Endothelial cell of umbilical vein (primary cell): ENCODE results near the gene SARS1. TPM values are rescaled to one million over a fixed set of nuclear protein-coding genes. Genes with fewer than 3 reads are reported as not detected.

Experiments
- BruUV-seq: library from RNA; stranded (reverse); fragments of 400-500 nt; replicated peaks from 2 replicates; lab custom pipeline; 2021; lab: Mats Ljungman, UMichigan
- CTCF ChIA-PET: fragments of 300-600, 350-600 bp; sonication (Branson Sonifier 250); formaldehyde crosslinking; loops from one replicate; lab custom pipeline; 2021; ENCODE audit warnings: antibody characterized with exemption, inconsistent platforms; lab: Charles Lee
- POLR2A ChIA-PET: fragments of 300-600, 350-600 bp; sonication (Branson Sonifier 250); formaldehyde crosslinking; loops from one replicate; lab custom pipeline; 2021; ENCODE audit warnings: antibody characterized with exemption, inconsistent platforms; lab: Charles Lee
- DNase-seq: peaks from one replicate; pipeline ENCODE4 v3.0.0-alpha.2; 2011; ENCODE audit warnings: low read depth, low spot score
- FAIRE-seq: peaks from 2 replicates; lab custom pipeline; 2011; peaks lifted over from hg19 to GRCh38; lab: Jason Lieb, UNC
- H2AFZ ChIP-seq: 2 replicates; pipeline ENCODE4 v1.6.0; 2012; ENCODE audit warnings: low read depth, low read length, control low read depth, inconsistent platforms
- H3K27ac ChIP-seq: 2 replicates; pipeline ENCODE4 v1.5.1; 2011; ENCODE audit warnings: low read depth, mild to moderate bottlenecking, control low read depth, low read length, moderate library complexity; ENCODE audit not compliant: insufficient read depth
- H3K27me3 ChIP-seq, 2 experiments: 2 replicates each; pipeline versions ENCODE4 v1.6.0 to v1.6.1; 2011; ENCODE audit warnings: low read length in 2 of 2, mixed read lengths in 1 of 2; ENCODE audit not compliant: control insufficient read depth in 2 of 2, insufficient read depth in 2 of 2
- H3K36me3 ChIP-seq, 2 experiments: 2 replicates in 1 of 2; 3 replicates in 1 of 2; pipeline ENCODE4 v1.5.1; 2011; ENCODE audit warnings: low read length in 2 of 2, mild to moderate bottlenecking in 1 of 2, moderate library complexity in 1 of 2; ENCODE audit not compliant: control insufficient read depth in 2 of 2, insufficient read depth in 2 of 2; ENCODE audit errors: extremely low read depth in 1 of 2
- H3K4me1 ChIP-seq: 3 replicates; pipeline ENCODE4 v1.5.1; 2011; ENCODE audit warnings: mild to moderate bottlenecking, low read length; ENCODE audit not compliant: control insufficient read depth, insufficient read depth; ENCODE audit errors: extremely low read depth
- H3K4me2 ChIP-seq: 2 replicates; pipeline ENCODE4 v1.6.1; 2011; ENCODE audit warnings: low read length, control low read depth, mixed read lengths; ENCODE audit not compliant: insufficient read depth
- H3K4me3 ChIP-seq, 3 experiments: fragments of 200-600 bp in 1 of 3; sonication (generic), shearing (Covaris generic) in 1 of 3; replicated peaks in 1 of 3; 2 replicates each; pipeline ENCODE4 v1.5.1; 2011 to 2016; ENCODE audit warnings: control low read depth in 3 of 3, low read length in 3 of 3, mild to moderate bottlenecking in 2 of 3, inconsistent platforms in 1 of 3, low read depth in 1 of 3, moderate library complexity in 1 of 3; ENCODE audit not compliant: insufficient read depth in 1 of 3
- H3K79me2 ChIP-seq: 2 replicates; pipeline ENCODE4 v1.6.0; 2012; ENCODE audit warnings: low read length, inconsistent platforms; ENCODE audit not compliant: control insufficient read depth, insufficient read depth
- H3K9ac ChIP-seq: replicated peaks from 2 replicates; pipeline ENCODE3; 2011; ENCODE audit warnings: low read length, control low read depth; ENCODE audit not compliant: insufficient read depth; ENCODE audit errors: extremely low read depth
- H3K9me1 ChIP-seq: replicated peaks from 3 replicates; pipeline ENCODE4 v1.6.0; 2011; ENCODE audit warnings: mild to moderate bottlenecking, low read length; ENCODE audit not compliant: control insufficient read depth, insufficient read depth; ENCODE audit errors: extremely low read depth
- H3K9me3 ChIP-seq: replicated peaks from 2 replicates; pipeline ENCODE4 v1.5.1; 2012; ENCODE audit warnings: low read length, inconsistent platforms; ENCODE audit not compliant: control insufficient read depth, insufficient read depth
- H4K20me1 ChIP-seq: replicated peaks from 2 replicates; pipeline ENCODE3; 2011; ENCODE audit warnings: mild to moderate bottlenecking, low read length; ENCODE audit not compliant: control insufficient read depth, insufficient read depth; ENCODE audit errors: extremely low read depth
- CTCF ChIP-seq, 2 donors: IDR thresholded peaks; 1 replicate in 1 of 2; 2 replicates in 1 of 2; pipeline ENCODE4 v1.5.1; 2011; ENCODE audit warnings: low read length in 2 of 2, mild to moderate bottlenecking in 2 of 2, moderate library complexity in 2 of 2, control low read depth in 1 of 2, inconsistent platforms in 1 of 2, low read depth in 1 of 2; ENCODE audit not compliant: insufficient read depth in 1 of 2; ENCODE audit errors: extremely low read depth in 1 of 2
- EZH2 ChIP-seq: IDR thresholded peaks from 2 replicates; pipeline ENCODE4 v1.6.1; 2012; ENCODE audit warnings: borderline replicate concordance, low read depth, mild to moderate bottlenecking, moderate library complexity, low read length, inconsistent platforms; ENCODE audit not compliant: severe bottlenecking
- FOS ChIP-seq: IDR thresholded peaks from 2 replicates; pipeline ENCODE4 v1.6.1; 2011; ENCODE audit warnings: mild to moderate bottlenecking, low read length, moderate library complexity, borderline replicate concordance; ENCODE audit not compliant: insufficient read depth
- GATA2 ChIP-seq: IDR thresholded peaks from 2 replicates; pipeline ENCODE4 v1.7.0; 2011; ENCODE audit warnings: low read depth, mild to moderate bottlenecking, moderate library complexity, mixed read lengths, low read length; ENCODE audit not compliant: insufficient read length, insufficient read depth
- JUN ChIP-seq: IDR thresholded peaks from 2 replicates; pipeline ENCODE4 v1.6.1; 2011; ENCODE audit warnings: borderline replicate concordance, low read depth; ENCODE audit not compliant: insufficient read length, insufficient read depth
- MAX ChIP-seq: IDR thresholded peaks from 2 replicates; pipeline ENCODE4 v1.6.1; 2011; ENCODE audit not compliant: insufficient read depth, insufficient read length
- MYC ChIP-seq: IDR thresholded peaks from one replicate; pipeline ENCODE4 v1.6.1; 2011; ENCODE audit warnings: mild to moderate bottlenecking, low read depth, low read length
- POLR2A ChIP-seq: IDR thresholded peaks from 2 replicates; pipeline ENCODE4 v1.6.1; 2012; ENCODE audit warnings: low read depth, mild to moderate bottlenecking, control low read depth, low read length
- POLR2AphosphoS5 ChIP-seq: IDR thresholded peaks from 2 replicates; pipeline ENCODE4 v1.6.1; 2012; ENCODE audit warnings: low read depth, mild to moderate bottlenecking, control low read depth, low read length, moderate library complexity; ENCODE audit not compliant: insufficient read depth
- dilution Hi-C: fragments of 300-500 bp; cut with MboI; formaldehyde crosslinking; loops from one replicate; pipeline ENCODE4 v1.15.0; 2019; ENCODE audit warnings: low sequenced_read_pairs; ENCODE audit not compliant: extremely low pct_ligation_motif_present
- intact Hi-C: fragments of 100-400 bp; cut with micrococcal nuclease; formaldehyde crosslinking; loops from one replicate; pipeline ENCODE4 v1.10.0; 2022
- polyA plus RNA-seq, 4 experiments: library from polyadenylated mRNA; depleted of rRNA in 3 of 4; stranded (reverse) in 3 of 4; unstranded in 1 of 4; fragments of >200 nt; gene quantifications; 2 replicates each; pipeline versions ENCODE4 v1.2.1 to v1.2.3, GENCODE V29; 2011 to 2012; ENCODE audit warnings: missing spikeins in 1 of 4
- total RNA-seq: library from RNA; stranded (reverse); gene quantifications from 2 replicates; pipeline ENCODE4 v1.2.3, GENCODE V29; 2021

Gene SARS1
- total and polyA plus RNA-seq, 2 donors (not counting 3 experiments of a cell fraction or from before 2014, with no cell fraction given), result 110 to 178 TPM

- dilution Hi-C loops, result no loop called here
- POLR2A ChIA-PET, result no interaction called here
- Histone ChIP-seq H3K4me3 (no peak overlapping the region), H3K27ac (no peak overlapping the region), H3K4me2 (no peak overlapping the region), H3K36me3 (peaks cover 38 to 48% of the 10 kb centered on the region in 2 experiments), H3K27me3 (no peaks in the 10 kb centered on the region), H3K9me3 (no peaks in the 10 kb centered on the region), H3K9ac (no peak overlapping the region), H3K9me1 (no peaks in the 10 kb centered on the region), H4K20me1 (no peaks in the 10 kb centered on the region), H3K4me1 (no peaks in the 10 kb centered on the region), H2AFZ (no peak overlapping the region), H3K79me2 (no peaks in the 10 kb centered on the region)
- DNase-seq, result no peak
- TF ChIP-seq EZH2 (no peak), POLR2A (no peak), GATA2 (no peak), POLR2AphosphoS5 (no peak), MAX (no peak), MYC (no peak), JUN (no peak), FOS (no peak), CTCF (IDR thresholded peaks at IDR 0.05; ENCODE audit: extremely low read depth in 1 of 2, insufficient read depth in 1 of 2, low read depth in 1 of 2, low read length in 2 of 2) (no peak)
- BruUV-seq, result no TSS peak
- CTCF ChIA-PET, result no interaction called here
- intact Hi-C loops, result no loop called here
- no peak for FAIRE-seq
These were observed 21.4 kb downstream of the SARS1 start for GRCh38 chr1:109235137-109235536.
